Heart left ventricle (tissue), 13 donors: Measurements from ENCODE around the gene PCDH11X.
"Not testable (repeated sequence)": the region's sequence is repeated elsewhere in the genome, so short reads cannot be mapped to it uniquely, and the experiment has no call there.

Experiments
- CTCF ChIP-seq, 12 donors: fragments of 200-600 bp; sonication (generic) in 4 of 12; IDR thresholded peaks; one replicate each; pipeline versions ENCODE4 v1.5.0 to v1.8.0; 2018 to 2022; ENCODE audit warnings: antibody characterized with exemption in 12 of 12, mild to moderate bottlenecking in 5 of 12
- POLR2A ChIP-seq, 2 donors: fragments of 450-650 bp; IDR thresholded peaks; one replicate each; pipeline ENCODE4 v1.6.1; 2017; ENCODE audit warnings: antibody characterized with exemption in 2 of 2, mild to moderate bottlenecking in 2 of 2, moderate library complexity in 2 of 2
- donor health status: ischemic (EF 13 %, LVEDD 7.1; RV severe dilation, severe dysfunction).
- donor health status: DM: no; HTN: yes; CAD: no.
- donor health status: DM: no; HTN: no; CAD: no.
- donor health status: ischemic (EF 25% LVEDD 6.9; RV normal size, moderate dysfunction).
- donor health status: ischemic (EF 25% LVEDD 5.7; RV mildly dilated, moderate dysfunction).
- donor health status: ischemic (EF 35%, LVEDD 5.7; RV mildly dilated, moderate dysfunction).
- donor health status: nonischemic (EF 11% LVEDD 7.7; RV severe dilation, severe dysfunction).
- donor health status: DM: yes; HTN: yes; CAD: no.
- donor health status: PGD.
- donor health status: ischemic (EF 29% LVEDD 5.4; RV normal size, mild dysfunction).
- donor health status: nonischemic (EF 23%, LVEDD 6.1; RV moderate dilation, normal function).

GRCh38 chrX:91817537-91817936 lies 38.4 kb downstream of the PCDH11X start:
- TF ChIP-seq CTCF, POLR2A (IDR thresholded peaks at IDR 0.05): not testable (repeated sequence)
